ENCODE data around the gene SELENOS.

Gene SELENOS

GRCh38 chr15:101277038-101277822, at the start of gene SELENOS:
Gene SELENOS, minus strand, starts transcription at chr15:101277485. Its CDS starts 68 bp downstream, at chr15:101277417.
- Histone ChIP-seq H3K9me3 (ENCODE audit: low read length) (no peaks in the 10 kb centered on the region), H3K27ac (ENCODE audit: low read depth, low read length) (peak within 1 kb of the TSS; percentile 76), H3K9ac (ENCODE audit: low read length) (peak within 1 kb of the TSS; percentile 93), H3K36me3 (ENCODE audit: insufficient read depth, low read length) (peaks cover 51% of the 10 kb centered on the region), H3K4me3 (ENCODE audit: low read depth in 1 of 2, low read length in 2 of 2) (peak within 1 kb of the TSS; percentile 78 to 89), H3K4me1 (ENCODE audit: insufficient read depth, low read length) (peaks cover 6% of the 10 kb centered on the region), H3K27me3 (ENCODE audit: control insufficient read depth in 1 of 2, insufficient read depth in 2 of 2, low read length in 2 of 2) (no peaks in the 10 kb centered on the region)

GRCh38 chr15:101326462-101327146, 49.3 kb upstream of the SELENOS start:
- Histone ChIP-seq H3K4me3 (ENCODE audit: low read depth in 1 of 2, low read length in 2 of 2) (no peak overlapping the region), H3K36me3 (ENCODE audit: insufficient read depth, low read length) (no peaks in the 10 kb centered on the region), H3K9ac (ENCODE audit: low read length) (no peak overlapping the region), H3K27me3 (ENCODE audit: control insufficient read depth in 1 of 2, insufficient read depth in 2 of 2, low read length in 2 of 2) (no peaks in the 10 kb centered on the region), H3K27ac (ENCODE audit: low read depth, low read length) (no peak overlapping the region), H3K4me1 (ENCODE audit: insufficient read depth, low read length) (no peaks in the 10 kb centered on the region), H3K9me3 (ENCODE audit: low read length) (no peaks in the 10 kb centered on the region)

- Histone ChIP-seq H3K9ac (ENCODE audit: low read length) (no peak overlapping the region), H3K4me3 (ENCODE audit: low read depth in 1 of 2, low read length in 2 of 2) (no peak overlapping the region), H3K27me3 (ENCODE audit: control insufficient read depth in 1 of 2, insufficient read depth in 2 of 2, low read length in 2 of 2) (peaks cover 0 to 3% of the 10 kb centered on the region in 2 donors), H3K27ac (ENCODE audit: low read depth, low read length) (no peak overlapping the region), H3K4me1 (ENCODE audit: insufficient read depth, low read length) (no peaks in the 10 kb centered on the region), H3K9me3 (ENCODE audit: low read length) (no peaks in the 10 kb centered on the region), H3K36me3 (ENCODE audit: insufficient read depth, low read length) (no peaks in the 10 kb centered on the region)
Measured at GRCh38 chr15:101326026-101326315, 48.7 kb upstream of the SELENOS start.

GRCh38 chr15:101325263-101326025, 48.2 kb upstream of the SELENOS start:
- Histone ChIP-seq H3K4me3 (ENCODE audit: low read depth in 1 of 2, low read length in 2 of 2) (no peak overlapping the region), H3K27me3 (ENCODE audit: control insufficient read depth in 1 of 2, insufficient read depth in 2 of 2, low read length in 2 of 2) (peaks cover 0 to 8% of the 10 kb centered on the region in 2 donors), H3K4me1 (ENCODE audit: insufficient read depth, low read length) (no peaks in the 10 kb centered on the region), H3K36me3 (ENCODE audit: insufficient read depth, low read length) (no peaks in the 10 kb centered on the region), H3K9me3 (ENCODE audit: low read length) (no peaks in the 10 kb centered on the region), H3K9ac (ENCODE audit: low read length) (no peak overlapping the region), H3K27ac (ENCODE audit: low read depth, low read length) (no peak overlapping the region)

- H3K9me3 ChIP-seq (ENCODE audit: low read length), result no peaks in the 10 kb centered on the region
- H3K9ac ChIP-seq (ENCODE audit: low read length), result no peak overlapping the region
- H3K4me3 ChIP-seq (ENCODE audit: low read depth in 1 of 2, low read length in 2 of 2), result no peak overlapping the region
- H3K27me3 ChIP-seq (ENCODE audit: control insufficient read depth in 1 of 2, insufficient read depth in 2 of 2, low read length in 2 of 2), result peaks cover 0 to 11% of the 10 kb centered on the region in 2 donors
- H3K4me1 ChIP-seq (ENCODE audit: insufficient read depth, low read length), result no peaks in the 10 kb centered on the region
- no peak overlapping the region for H3K27ac ChIP-seq (ENCODE audit: low read depth, low read length)
- H3K36me3 ChIP-seq (ENCODE audit: insufficient read depth, low read length), result no peaks in the 10 kb centered on the region
Measured at GRCh38 chr15:101324524-101325177, 47.4 kb upstream of the SELENOS start.

GRCh38 chr15:101323793-101324523, 46.7 kb upstream of the SELENOS start:
- Histone ChIP-seq H3K4me3 (ENCODE audit: low read depth in 1 of 2, low read length in 2 of 2) (no peak overlapping the region), H3K4me1 (ENCODE audit: insufficient read depth, low read length) (no peaks in the 10 kb centered on the region), H3K27me3 (ENCODE audit: control insufficient read depth in 1 of 2, insufficient read depth in 2 of 2, low read length in 2 of 2) (peaks cover 0 to 11% of the 10 kb centered on the region in 2 donors), H3K27ac (ENCODE audit: low read depth, low read length) (no peak overlapping the region), H3K9me3 (ENCODE audit: low read length) (no peaks in the 10 kb centered on the region), H3K36me3 (ENCODE audit: insufficient read depth, low read length) (no peaks in the 10 kb centered on the region), H3K9ac (ENCODE audit: low read length) (no peak overlapping the region)

- Histone ChIP-seq H3K9ac (ENCODE audit: low read length) (no peak overlapping the region), H3K4me1 (ENCODE audit: insufficient read depth, low read length) (no peaks in the 10 kb centered on the region), H3K36me3 (ENCODE audit: insufficient read depth, low read length) (no peaks in the 10 kb centered on the region), H3K4me3 (ENCODE audit: low read depth in 1 of 2, low read length in 2 of 2) (no peak overlapping the region), H3K27ac (ENCODE audit: low read depth, low read length) (no peak overlapping the region), H3K27me3 (ENCODE audit: control insufficient read depth in 1 of 2, insufficient read depth in 2 of 2, low read length in 2 of 2) (peaks cover 0 to 11% of the 10 kb centered on the region in 2 donors), H3K9me3 (ENCODE audit: low read length) (no peaks in the 10 kb centered on the region)
Measured at GRCh38 chr15:101322854-101323477, 45.7 kb upstream of the SELENOS start.

GRCh38 chr15:101322016-101322695, 44.9 kb upstream of the SELENOS start:
- Histone ChIP-seq H3K4me3 (ENCODE audit: low read depth in 1 of 2, low read length in 2 of 2) (no peak overlapping the region), H3K27me3 (ENCODE audit: control insufficient read depth in 1 of 2, insufficient read depth in 2 of 2, low read length in 2 of 2) (peaks cover 0 to 11% of the 10 kb centered on the region in 2 donors), H3K4me1 (ENCODE audit: insufficient read depth, low read length) (no peaks in the 10 kb centered on the region), H3K27ac (ENCODE audit: low read depth, low read length) (no peak overlapping the region), H3K9ac (ENCODE audit: low read length) (no peak overlapping the region), H3K36me3 (ENCODE audit: insufficient read depth, low read length) (no peaks in the 10 kb centered on the region), H3K9me3 (ENCODE audit: low read length) (no peaks in the 10 kb centered on the region)

- H3K27ac ChIP-seq (ENCODE audit: low read depth, low read length), result no peak overlapping the region
- peaks cover 0 to 11% of the 10 kb centered on the region in 2 donors for H3K27me3 ChIP-seq (ENCODE audit: control insufficient read depth in 1 of 2, insufficient read depth in 2 of 2, low read length in 2 of 2)
- no peaks in the 10 kb centered on the region for H3K36me3 ChIP-seq (ENCODE audit: insufficient read depth, low read length)
- H3K4me1 ChIP-seq (ENCODE audit: insufficient read depth, low read length), result no peaks in the 10 kb centered on the region
- H3K9ac ChIP-seq (ENCODE audit: low read length), result no peak overlapping the region
- H3K9me3 ChIP-seq (ENCODE audit: low read length), result no peaks in the 10 kb centered on the region
- H3K4me3 ChIP-seq (ENCODE audit: low read depth in 1 of 2, low read length in 2 of 2), result no peak overlapping the region
Measured at GRCh38 chr15:101320501-101321052, 43.3 kb upstream of the SELENOS start.

GRCh38 chr15:101318839-101319238, 41.6 kb upstream of the SELENOS start:
- Histone ChIP-seq H3K9me3 (ENCODE audit: low read length) (no peaks in the 10 kb centered on the region), H3K27me3 (ENCODE audit: control insufficient read depth in 1 of 2, insufficient read depth in 2 of 2, low read length in 2 of 2) (peaks cover 0 to 11% of the 10 kb centered on the region in 2 donors), H3K36me3 (ENCODE audit: insufficient read depth, low read length) (no peaks in the 10 kb centered on the region), H3K27ac (ENCODE audit: low read depth, low read length) (no peak overlapping the region), H3K9ac (ENCODE audit: low read length) (no peak overlapping the region), H3K4me1 (ENCODE audit: insufficient read depth, low read length) (no peaks in the 10 kb centered on the region), H3K4me3 (ENCODE audit: low read depth in 1 of 2, low read length in 2 of 2) (no peak overlapping the region)

Measured in muscle layer of colon (tissue), 2 donors.